GM19397 (cell line): Measurements from ENCODE around the gene GSTT2B.
"Not testable (repeated sequence)": the region's sequence is repeated elsewhere in the genome, so short reads cannot be mapped to it uniquely, and the experiment has no call there.

ENCODE experiments used
- ATAC-seq: cut with Tn5 transposase; IDR thresholded peaks from one replicate; pipeline ENCODE4 v1.9.1; 2021; ENCODE audit warnings: mild to moderate bottlenecking, moderate library complexity; ENCODE audit not compliant: unreplicated experiment

GSTT2B gene

GRCh38 chr22:23986089-23986488, 25.1 kb upstream of the GSTT2B start:
- not testable (repeated sequence) for ATAC-seq

- no peak for ATAC-seq
These were observed 23.4 kb upstream of the GSTT2B start for GRCh38 chr22:23984430-23984829.

DNA sequence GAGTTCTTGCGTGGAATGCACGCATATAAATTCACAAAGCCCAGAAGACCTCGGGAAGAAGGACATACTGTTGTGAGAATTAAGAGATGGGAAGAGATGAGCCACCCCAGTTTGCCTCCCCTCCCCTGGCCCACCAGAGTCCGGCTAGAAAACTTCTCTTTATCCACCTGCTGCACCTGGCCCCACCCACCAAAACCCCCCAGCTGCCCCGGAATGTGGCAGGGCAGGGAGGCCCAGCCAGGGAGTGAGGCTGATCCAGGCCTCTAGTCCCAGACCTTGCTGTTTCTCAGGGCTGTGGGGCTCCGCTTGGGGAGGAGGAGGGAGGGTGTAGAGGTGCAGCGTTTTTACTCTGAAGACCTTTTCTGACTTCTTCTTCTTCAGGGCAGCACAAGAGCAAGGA, 19.6 kb upstream of the GSTT2B start:
- ATAC-seq, result not testable (repeated sequence)

DNA sequence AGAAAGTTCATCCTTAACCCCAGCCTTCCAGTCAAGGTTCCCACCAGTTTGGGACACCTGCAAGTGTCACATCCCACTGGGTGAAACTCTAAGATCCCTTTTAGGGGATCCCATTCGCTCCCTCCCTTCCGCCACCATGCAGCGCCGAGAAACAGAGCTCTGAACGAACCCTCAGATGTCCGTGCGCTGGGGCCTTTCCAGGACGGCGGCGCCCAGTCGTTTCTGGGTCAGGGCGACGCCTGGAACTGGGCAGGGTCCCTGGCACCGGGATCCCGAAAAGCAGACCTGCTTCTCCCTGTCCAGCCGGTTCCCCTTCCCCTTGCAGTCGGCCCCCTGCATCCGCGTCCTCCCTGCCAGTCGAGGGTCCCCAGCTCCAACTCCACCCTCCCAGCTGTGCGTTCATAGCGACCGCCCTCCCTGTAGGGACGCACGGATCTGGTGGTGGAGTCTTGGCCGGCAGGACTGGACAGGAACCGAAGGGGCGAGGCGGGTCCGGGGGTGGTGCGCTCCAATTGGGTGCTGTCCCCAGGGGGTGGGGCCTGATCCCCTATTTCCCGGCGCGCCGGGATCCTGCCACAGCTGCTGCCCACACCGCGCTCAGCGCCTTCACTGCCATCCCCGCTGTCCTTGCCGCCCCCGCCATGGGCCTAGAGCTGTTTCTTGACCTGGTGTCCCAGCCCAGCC, 18.7 kb upstream of the GSTT2B start, which contains the start of gene GSTT2:
Gene GSTT2 (plus strand): TSS at position 578 of the 684 bp plus-strand sequence.
- ATAC-seq, result not testable (repeated sequence)

DNA sequence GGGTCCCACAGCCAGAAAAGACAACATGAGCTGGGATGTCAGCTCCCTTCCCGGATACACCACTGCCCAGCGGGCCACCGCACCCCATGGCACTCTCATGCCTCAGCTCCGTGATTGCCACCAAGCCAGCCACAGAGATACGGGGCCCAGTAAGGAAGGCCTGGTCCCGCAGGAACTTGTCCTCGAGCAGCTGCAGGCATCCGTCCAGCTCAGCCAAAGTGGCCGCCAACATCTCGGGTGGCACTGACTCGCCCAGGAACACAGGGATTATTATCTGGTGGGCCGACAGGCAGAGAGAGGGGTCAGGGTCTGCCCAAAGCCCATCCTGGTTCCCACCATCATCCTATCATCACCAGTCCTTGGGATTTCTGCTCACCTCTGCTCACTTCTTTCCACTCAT, 16.3 kb upstream of the GSTT2B start:
- ATAC-seq, result not testable (repeated sequence)

DNA sequence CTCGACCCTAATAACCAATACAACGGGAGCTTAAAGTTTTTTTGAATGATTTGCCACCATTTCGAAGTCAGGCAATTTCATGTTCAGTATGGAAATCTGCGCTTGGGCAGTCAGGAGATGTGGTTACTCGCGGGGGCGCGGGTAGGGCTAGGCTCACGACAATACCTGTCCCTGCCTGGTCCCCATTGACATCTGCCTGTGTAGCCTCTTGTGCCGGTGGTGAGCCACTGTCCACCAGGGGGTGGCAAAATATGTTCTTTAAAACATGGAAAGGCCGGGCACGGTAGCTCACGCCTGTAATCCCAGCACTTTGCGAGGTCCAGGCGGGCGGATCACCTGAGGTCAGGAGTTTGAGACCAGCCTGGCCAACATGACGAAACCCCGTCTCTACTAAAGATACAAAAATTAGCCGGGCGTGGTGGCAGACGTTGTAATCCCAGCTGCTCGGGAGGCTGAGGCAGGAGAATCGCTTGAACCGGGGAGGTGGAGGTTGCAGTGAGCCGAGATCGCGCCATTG, 13.9 kb upstream of the GSTT2B start:
- peak; percentile 29 for ATAC-seq

DNA sequence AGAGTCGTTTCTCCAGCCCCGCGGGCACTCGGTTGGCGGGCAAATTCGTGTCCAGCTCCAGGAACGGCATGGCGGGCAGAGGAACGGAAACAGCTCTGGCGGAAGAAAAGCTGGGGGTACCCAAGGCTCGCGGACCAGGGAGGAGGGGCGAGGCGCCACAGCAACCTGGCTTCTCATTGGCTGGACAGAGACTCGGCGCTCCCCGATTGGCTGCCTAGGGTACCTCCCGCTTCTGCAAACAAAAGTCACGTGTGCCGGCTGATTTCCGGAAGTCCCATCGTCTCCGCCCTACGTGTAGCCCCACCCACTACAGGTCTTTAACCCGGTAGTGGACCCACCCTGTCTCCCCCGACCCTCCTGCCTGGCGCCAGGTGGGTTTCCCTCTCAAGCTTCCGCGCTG, 13.3 kb upstream of the GSTT2B start, which contains the start of gene DDT:
Gene DDT (minus strand): TSS at position 97 of the 400 bp plus-strand sequence. CDS start 27 bp downstream, at position 70.
- peak; percentile 83 for ATAC-seq

GRCh38 chr22:23971927-23972326, 10.9 kb upstream of the GSTT2B start:
- not testable (repeated sequence) for ATAC-seq

- ATAC-seq, result no peak
These were observed 10.0 kb upstream of the GSTT2B start for GRCh38 chr22:23970816-23971486.

GRCh38 chr22:23970201-23970641, 9.2 kb upstream of the GSTT2B start:
- no peak for ATAC-seq

DNA sequence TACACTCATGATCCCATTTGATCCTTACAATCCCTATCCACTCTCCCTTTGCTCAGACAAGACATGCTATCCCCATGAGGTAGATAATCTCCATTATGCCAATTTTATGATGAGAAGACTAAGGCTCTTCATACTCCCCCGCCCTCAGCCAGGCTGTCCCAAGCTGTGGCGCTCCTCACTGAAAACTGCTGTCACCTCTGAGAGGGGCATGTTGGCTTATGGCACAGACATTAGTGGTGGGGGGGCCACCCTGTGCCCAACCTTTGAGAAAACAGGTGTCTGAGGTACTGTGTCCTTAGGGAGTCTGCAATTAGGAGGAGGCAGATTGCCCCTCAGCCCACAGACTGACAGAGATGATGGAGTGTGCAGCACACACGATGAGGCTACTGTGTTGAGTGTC, 8.1 kb upstream of the GSTT2B start:
- ATAC-seq, result no peak

- peak; percentile 82 for ATAC-seq
These were observed 5.6 kb upstream of the GSTT2B start, which contains the start of gene DDTL for GRCh38 chr22:23966568-23966967. Gene DDTL (plus strand): TSS chr22:23966888. CDS start chr22:23966915, 27 bp downstream.

DNA sequence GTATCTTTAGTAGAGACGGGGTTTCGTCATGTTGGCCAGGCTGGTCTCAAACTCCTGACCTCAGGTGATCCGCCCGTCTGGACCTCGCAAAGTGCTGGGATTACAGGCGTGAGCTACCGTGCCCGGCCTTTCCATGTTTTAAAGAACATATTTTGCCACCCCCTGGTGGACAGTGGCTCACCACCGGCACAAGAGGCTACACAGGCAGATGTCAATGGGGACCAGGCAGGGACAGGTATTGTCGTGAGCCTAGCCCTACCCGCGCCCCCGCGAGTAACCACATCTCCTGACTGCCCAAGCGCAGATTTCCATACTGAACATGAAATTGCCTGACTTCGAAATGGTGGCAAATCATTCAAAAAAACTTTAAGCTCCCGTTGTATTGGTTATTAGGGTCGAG, 5.1 kb upstream of the GSTT2B start:
- ATAC-seq, result peak; percentile 24

DNA sequence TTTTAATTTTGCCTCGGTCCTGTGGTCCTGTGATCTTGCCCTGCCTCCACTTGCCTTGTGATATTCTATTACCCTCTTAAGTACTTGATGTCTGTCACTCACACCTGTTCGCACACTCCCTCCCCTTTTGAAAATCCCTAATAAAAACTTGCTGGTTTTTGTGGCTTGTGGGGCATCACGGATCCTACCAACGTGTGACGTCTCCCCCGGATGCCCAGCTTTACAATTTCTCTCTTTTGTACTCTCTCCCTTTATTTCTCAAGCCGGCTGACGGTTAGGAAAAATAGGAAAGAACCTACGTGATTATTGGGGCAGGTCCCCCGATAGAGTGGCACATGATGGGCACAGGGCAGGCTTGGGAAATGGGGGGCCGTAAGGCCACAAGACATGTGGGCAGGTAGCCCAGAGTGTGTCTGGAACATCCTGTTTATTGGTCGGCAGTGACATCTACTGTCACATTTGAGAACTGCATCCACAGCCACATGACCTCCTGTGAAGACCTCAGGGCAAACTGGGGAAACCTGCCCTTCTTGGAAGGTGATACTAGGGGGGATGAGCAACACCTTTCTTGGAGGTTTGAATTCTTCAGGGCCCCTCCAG, 4.6 kb downstream of the GSTT2B start:
- not testable (repeated sequence) for ATAC-seq

- not testable (repeated sequence) for ATAC-seq
These were observed 5.1 kb downstream of the GSTT2B start for GRCh38 chr22:23955886-23956285.

GRCh38 chr22:23954991-23955305, 6.0 kb downstream of the GSTT2B start:
- not testable (repeated sequence) for ATAC-seq

DNA sequence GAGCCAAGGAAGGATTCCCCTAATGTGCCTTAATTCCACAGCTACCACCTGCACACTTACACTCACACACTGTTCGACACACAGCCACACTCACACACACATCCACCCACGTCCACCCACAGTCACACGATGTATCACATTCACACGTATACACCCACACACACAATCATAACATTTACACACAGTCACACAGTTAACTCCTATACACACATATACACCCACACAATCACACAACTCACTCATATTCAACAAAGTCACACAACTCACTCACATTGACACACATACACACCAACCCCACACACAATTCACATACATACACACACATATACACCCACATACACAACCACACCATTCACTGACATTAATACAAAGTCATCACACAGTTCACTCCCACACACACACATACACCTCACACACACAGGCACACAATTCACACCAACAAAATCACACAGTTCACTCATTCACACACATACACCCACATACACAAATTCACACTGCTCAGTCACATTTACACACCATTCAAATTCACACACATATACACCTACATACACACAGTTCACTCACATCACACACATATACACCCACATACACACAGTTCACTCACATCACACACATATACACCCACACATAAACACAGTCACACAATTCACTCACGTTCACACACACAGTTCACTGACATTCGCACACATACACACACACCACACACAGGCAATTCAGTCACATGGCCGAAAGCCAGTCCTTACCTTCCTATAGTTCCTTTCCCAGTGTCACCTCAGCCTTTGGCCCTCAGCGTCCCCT, 6.6 kb downstream of the GSTT2B start:
- not testable (repeated sequence) for ATAC-seq

- not testable (repeated sequence) for ATAC-seq
These were observed 7.5 kb downstream of the GSTT2B start for GRCh38 chr22:23953485-23953884.

DNA sequence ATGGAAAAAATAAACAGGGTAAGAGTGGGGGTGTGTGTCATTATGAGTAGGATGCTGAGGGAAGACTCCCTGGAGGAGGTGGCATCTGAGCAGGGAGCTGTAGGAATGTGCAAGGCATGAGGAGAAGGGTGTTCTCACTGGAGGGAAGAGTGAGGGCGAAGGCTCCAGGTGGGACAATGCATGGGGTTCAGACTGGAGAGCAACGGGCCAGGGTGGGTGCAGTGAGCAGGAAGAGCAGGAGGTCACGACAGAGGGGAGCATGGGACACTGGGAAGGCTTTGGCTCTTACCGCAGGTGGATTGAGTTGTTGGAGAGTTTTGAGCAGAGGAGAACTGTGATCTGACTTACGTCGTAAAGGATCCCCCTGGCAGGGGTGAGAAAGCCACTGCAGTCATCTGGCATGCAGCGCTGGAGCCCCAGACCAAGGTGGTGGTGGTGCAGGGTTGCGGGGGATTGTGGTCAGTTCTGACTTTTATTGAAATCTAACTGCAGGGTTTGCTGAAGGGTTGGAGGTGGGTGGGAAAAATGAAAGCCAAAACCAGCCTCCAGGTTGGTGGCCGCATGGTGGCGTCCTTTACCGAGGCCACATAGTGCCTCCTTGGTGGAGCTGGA, 8.1 kb downstream of the GSTT2B start:
- ATAC-seq, result not testable (repeated sequence)

GRCh38 chr22:23951383-23951782, 9.6 kb downstream of the GSTT2B start:
- ATAC-seq, result not testable (repeated sequence)
